GM18526 (cell line): ENCODE data around the gene CUTA.

Experiments
- POLR2A ChIP-seq: IDR thresholded peaks from 3 replicates; pipeline ENCODE4 v1.6.1; 2011; ENCODE audit not compliant: insufficient read length; ENCODE audit errors: extremely low read depth

Gene CUTA

DNA sequence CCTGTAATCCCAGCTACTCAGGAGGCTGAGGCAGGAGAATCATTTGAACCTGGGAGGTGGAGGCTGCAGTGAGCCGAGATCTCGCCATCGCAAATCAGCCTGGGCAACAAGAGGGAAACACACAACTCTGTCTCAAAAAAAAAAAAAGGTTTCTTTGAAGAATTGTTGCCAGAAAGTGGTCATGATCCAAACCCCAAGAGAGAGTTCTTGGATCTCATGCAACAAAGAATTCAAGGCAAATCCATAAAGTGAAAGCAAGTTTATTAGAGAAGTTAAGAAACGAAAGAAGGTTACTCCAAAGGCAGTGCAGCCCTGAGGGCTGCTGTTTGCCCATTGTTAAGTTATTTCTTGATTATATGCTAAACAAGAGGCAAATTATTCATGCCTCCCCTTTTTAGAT, 40.7 kb downstream of the CUTA start:
- no peak for TF ChIP-seq POLR2A

DNA sequence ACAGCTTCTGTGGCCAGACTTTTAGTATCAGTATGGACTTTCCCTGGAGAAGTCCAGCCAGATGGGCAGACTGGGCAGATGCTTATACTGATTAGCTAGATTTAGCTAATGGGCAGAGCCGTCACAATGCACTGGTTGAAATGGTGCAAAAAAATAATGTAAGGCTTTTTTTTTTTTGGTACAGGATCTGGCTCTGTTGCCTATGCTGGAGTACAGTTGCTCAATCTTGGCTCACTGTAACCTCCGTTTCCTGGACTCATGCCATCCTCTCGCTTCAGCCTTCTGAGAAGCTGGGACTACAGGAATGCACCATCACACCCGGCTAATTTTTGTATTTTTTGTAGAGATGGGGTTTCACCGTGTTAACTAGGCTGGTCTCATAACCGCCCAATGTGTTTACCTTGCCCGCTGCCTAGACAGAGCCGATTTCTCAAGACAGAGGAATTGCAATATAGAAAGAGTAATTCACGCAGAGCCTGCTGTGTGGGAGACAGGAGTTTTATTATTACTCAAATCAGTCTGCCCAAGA, 42.7 kb downstream of the CUTA start:
- no peak for TF ChIP-seq POLR2A

DNA sequence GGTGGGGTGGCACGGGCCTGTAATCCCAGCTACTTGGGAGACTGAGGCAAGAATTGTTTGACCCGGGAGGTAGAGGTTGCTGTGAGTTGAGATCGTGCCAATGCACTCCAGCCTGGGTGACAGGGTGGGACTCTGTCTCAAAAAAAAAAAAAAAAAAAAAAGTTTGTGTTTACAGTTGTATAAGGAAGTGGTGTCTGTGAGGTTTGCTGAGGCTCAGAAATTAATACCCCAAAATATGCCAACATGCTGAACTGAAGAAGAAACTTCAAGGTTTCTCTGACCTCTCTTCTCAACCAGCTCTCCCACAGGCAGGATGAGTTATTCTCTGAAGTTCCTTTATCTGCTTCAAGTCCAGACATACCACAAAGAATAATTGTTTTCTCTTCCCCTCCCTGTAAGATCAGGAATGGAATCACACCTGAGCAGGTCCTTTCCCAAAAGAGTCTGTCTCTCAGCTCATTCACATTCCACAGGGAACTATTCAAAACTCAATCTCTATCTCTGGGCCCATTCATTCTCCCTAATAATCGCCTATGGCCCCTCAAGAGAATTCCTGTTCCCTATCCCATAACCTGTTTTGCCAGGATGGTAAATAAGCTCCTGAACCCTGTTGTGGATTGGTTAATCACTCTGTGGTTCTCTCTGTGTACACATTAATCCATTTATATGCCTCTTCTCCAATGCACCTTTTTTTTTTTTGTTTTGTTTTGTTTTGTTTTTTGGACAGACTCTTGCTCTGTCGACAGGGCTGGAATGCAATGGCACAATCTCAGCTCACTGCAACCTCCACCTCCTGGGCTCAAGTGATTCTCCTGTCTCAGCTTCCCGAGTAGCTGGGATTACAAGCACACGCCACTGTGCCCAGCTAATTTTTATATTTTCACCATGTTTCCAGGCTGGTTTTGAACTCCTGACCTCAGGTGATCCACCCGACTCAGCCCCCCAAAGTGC, 43.7 kb downstream of the CUTA start:
- TF ChIP-seq POLR2A: no peak

DNA sequence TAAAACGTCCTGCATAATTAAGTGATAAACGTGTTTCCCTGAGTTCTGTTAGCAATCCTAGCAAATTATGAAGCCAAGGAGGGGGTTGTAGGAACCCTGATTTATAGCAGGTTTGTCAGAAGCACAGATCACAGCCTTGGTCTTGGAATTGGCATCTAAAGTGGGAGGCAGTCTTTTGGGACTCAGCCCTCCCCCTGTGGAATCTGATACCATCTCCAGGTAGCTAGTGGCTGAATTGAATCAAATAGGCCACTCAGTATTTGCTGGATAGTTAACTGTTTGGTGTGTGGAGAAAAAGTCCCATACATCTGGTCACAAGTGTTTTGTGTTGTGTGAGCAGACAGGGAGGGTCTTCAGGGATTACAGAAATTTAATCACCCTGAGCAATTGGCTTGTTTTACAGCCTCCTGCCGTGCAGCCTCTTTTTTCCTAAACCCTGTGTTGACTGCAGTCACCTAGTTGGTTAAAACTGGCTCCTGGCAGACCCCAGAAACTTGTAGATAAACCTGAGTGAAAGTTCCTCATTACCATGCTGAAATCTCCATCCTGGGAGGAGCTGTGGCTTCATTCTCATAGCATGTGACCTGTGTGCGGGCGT, 45.3 kb downstream of the CUTA start:
- no peak for TF ChIP-seq POLR2A

DNA sequence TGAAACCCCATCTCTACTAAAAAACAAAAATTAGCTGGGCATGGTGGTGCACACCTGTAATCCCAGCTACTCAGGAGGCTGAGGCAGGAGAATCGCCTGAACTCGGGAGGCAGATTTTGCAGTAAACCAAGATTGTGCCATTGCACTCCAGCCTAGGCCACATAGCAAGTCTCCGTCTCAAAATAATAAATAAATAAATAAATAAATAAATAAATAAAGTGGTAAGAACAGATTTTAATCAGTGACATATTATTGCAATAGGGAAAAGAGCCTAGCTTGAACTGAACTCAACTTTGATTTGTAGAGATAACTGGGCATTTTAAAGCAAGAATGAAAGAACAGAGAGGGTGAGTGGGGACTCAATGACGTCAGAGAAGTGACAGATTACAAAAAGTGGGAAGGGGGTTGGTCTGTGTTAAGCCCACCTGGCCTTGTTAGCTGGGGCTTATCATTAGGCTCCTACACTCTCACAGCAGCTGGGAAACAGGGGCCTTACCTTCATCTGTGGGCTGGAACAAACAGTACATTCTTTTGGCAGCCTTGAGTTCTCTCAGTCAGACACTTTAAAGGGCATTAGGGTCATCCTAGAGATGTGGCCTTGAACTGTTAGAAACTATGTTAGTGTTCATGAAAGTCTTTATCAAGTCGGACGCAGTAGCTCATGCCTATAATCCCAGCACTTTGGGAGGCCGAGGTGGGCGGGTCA, 50.7 kb downstream of the CUTA start:
- no peak for TF ChIP-seq POLR2A
